Breast epithelium (tissue), 3 donors: Measurements from ENCODE around the gene ECD.

Experiments used
- CTCF ChIP-seq, 3 donors: fragments of 450-650 bp; IDR thresholded peaks; one replicate each; pipeline ENCODE4 v1.5.1; 2016 to 2017; ENCODE audit warnings: antibody characterized with exemption in 3 of 3, mild to moderate bottlenecking in 3 of 3, moderate library complexity in 3 of 3
- POLR2A ChIP-seq: fragments of 450-650 bp; IDR thresholded peaks from one replicate; pipeline ENCODE4 v1.6.1; 2016; ENCODE audit warnings: antibody characterized with exemption, mild to moderate bottlenecking, moderate library complexity
- POLR2AphosphoS5 ChIP-seq, 3 donors: sonication (generic); formaldehyde crosslinking; IDR thresholded peaks; one replicate each; pipeline ENCODE4 v1.6.1; 2017; ENCODE audit warnings: antibody characterized with exemption in 3 of 3

- TF ChIP-seq CTCF (IDR thresholded peaks at IDR 0.05): no peak
- no peak for TF ChIP-seq POLR2AphosphoS5 (IDR thresholded peaks at IDR 0.05)
- no peak for TF ChIP-seq POLR2A
Observed at GRCh38 chr10:73207883-73208282, 40.1 kb upstream of the ECD start.
